ENCODE data around the gene RNF41.

DNA sequence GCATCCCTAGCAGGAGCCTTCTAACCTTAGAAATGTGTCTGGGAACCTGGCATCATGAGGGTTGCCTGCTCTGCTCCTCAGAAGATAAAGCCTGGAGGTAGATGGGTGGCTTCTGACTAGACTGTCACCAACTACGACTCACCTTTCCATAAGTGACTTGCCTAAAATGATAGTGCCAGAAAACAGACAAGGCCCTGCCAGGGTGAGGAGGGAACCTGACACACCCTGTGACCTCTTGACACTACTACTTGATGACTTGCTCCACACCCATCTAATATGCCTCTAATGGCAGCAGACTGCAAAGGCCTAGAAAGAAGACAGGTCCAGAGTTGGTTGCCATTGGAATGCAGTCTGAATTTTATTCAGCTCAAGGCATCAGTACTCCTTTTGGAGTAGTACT lies 9.4 kb downstream of the RNF41 start:
- no peak for TF ChIP-seq EP300 (IDR thresholded peaks at IDR 0.05; ENCODE audit: borderline replicate concordance in 1 of 2, low read depth in 1 of 2, low read length in 1 of 2)
- TF ChIP-seq, protein P1, sequence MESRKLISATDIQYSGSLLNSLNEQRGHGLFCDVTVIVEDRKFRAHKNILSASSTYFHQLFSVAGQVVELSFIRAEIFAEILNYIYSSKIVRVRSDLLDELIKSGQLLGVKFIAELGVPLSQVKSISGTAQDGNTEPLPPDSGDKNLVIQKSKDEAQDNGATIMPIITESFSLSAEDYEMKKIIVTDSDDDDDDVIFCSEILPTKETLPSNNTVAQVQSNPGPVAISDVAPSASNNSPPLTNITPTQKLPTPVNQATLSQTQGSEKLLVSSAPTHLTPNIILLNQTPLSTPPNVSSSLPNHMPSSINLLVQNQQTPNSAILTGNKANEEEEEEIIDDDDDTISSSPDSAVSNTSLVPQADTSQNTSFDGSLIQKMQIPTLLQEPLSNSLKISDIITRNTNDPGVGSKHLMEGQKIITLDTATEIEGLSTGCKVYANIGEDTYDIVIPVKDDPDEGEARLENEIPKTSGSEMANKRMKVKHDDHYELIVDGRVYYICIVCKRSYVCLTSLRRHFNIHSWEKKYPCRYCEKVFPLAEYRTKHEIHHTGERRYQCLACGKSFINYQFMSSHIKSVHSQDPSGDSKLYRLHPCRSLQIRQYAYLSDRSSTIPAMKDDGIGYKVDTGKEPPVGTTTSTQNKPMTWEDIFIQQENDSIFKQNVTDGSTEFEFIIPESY (IDR thresholded peaks at IDR 0.05; ENCODE audit: borderline replicate concordance, low read depth), result no peak
- TF ChIP-seq, protein P2, sequence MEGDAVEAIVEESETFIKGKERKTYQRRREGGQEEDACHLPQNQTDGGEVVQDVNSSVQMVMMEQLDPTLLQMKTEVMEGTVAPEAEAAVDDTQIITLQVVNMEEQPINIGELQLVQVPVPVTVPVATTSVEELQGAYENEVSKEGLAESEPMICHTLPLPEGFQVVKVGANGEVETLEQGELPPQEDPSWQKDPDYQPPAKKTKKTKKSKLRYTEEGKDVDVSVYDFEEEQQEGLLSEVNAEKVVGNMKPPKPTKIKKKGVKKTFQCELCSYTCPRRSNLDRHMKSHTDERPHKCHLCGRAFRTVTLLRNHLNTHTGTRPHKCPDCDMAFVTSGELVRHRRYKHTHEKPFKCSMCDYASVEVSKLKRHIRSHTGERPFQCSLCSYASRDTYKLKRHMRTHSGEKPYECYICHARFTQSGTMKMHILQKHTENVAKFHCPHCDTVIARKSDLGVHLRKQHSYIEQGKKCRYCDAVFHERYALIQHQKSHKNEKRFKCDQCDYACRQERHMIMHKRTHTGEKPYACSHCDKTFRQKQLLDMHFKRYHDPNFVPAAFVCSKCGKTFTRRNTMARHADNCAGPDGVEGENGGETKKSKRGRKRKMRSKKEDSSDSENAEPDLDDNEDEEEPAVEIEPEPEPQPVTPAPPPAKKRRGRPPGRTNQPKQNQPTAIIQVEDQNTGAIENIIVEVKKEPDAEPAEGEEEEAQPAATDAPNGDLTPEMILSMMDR (IDR thresholded peaks at IDR 0.05), result no peak
- TF ChIP-seq SIN3A (IDR thresholded peaks at IDR 0.05; ENCODE audit: borderline replicate concordance, low read depth, low read length), result no peak
- no peak for TF ChIP-seq EZH2phosphoT487 (IDR thresholded peaks at IDR 0.05; ENCODE audit: borderline replicate concordance, low read depth)
- TF ChIP-seq, protein P3, sequence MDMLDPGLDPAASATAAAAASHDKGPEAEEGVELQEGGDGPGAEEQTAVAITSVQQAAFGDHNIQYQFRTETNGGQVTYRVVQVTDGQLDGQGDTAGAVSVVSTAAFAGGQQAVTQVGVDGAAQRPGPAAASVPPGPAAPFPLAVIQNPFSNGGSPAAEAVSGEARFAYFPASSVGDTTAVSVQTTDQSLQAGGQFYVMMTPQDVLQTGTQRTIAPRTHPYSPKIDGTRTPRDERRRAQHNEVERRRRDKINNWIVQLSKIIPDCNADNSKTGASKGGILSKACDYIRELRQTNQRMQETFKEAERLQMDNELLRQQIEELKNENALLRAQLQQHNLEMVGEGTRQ (IDR thresholded peaks at IDR 0.05; ENCODE audit: borderline replicate concordance, low read depth, low read length), result no peak
- TF ChIP-seq, protein P4, sequence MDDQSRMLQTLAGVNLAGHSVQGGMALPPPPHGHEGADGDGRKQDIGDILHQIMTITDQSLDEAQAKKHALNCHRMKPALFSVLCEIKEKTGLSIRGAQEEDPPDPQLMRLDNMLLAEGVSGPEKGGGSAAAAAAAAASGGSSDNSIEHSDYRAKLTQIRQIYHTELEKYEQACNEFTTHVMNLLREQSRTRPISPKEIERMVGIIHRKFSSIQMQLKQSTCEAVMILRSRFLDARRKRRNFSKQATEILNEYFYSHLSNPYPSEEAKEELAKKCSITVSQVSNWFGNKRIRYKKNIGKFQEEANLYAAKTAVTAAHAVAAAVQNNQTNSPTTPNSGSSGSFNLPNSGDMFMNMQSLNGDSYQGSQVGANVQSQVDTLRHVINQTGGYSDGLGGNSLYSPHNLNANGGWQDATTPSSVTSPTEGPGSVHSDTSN (IDR thresholded peaks at IDR 0.05), result no peak
